ENCODE measurements around the gene RPP14. TPM values are rescaled to one million over a fixed set of nuclear protein-coding genes. Genes with fewer than 3 reads are reported as not detected.
"Not testable (repeated sequence)": the region's sequence is repeated elsewhere in the genome, so short reads cannot be mapped to it uniquely, and the experiment has no call there.

Gene RPP14
- total RNA-seq, 2 experiments from 2014 or later: 16.4 to 16.9 TPM

GRCh38 chr3:58332575-58333188 lies 26.6 kb downstream of the RPP14 start, which contains the start of gene PXK:
TSS of gene PXK (plus strand) at chr3:58332892. CDS start at chr3:58332989, 97 bp downstream.
- peak; percentile 84 for ATAC-seq
- intact Hi-C loops (cut with DNase I, micrococcal nuclease): loop anchor here (1.0 to 5.0 kb wide), 6 partner anchors 8 to 160 kb away; partner anchors contain the start of genes KCTD6 (in 2 of the 2), ABHD6 (in 1 of the 2), HTD2 (in 1 of the 2) and PDHB (in 1 of the 2)
- H3K4me3 Mint-ChIP-seq: peak within 1 kb of the TSS; percentile 100
- H3K36me3 Mint-ChIP-seq (ENCODE audit: low read depth): peaks cover 10% of the 10 kb centered on the region
- DNase-seq: peak; percentile 89
- H3K4me1 Mint-ChIP-seq: peaks cover 30% of the 10 kb centered on the region
- CTCF ChIA-PET: interaction anchor here (1.3 to 9.4 kb wide), 3 partner anchors 9 to 25 kb away, joined by 5 to 58 read pairs (median 36); partner anchors contain the start of genes HTD2 and RPP14
- H3K27me3 Mint-ChIP-seq: no peaks in the 10 kb centered on the region
- H3K27ac Mint-ChIP-seq: peak within 1 kb of the TSS; percentile 96
- POLR2A ChIA-PET: no interaction called here
- H3K9me3 Mint-ChIP-seq (ENCODE audit: low read depth): no peaks in the 10 kb centered on the region

DNA sequence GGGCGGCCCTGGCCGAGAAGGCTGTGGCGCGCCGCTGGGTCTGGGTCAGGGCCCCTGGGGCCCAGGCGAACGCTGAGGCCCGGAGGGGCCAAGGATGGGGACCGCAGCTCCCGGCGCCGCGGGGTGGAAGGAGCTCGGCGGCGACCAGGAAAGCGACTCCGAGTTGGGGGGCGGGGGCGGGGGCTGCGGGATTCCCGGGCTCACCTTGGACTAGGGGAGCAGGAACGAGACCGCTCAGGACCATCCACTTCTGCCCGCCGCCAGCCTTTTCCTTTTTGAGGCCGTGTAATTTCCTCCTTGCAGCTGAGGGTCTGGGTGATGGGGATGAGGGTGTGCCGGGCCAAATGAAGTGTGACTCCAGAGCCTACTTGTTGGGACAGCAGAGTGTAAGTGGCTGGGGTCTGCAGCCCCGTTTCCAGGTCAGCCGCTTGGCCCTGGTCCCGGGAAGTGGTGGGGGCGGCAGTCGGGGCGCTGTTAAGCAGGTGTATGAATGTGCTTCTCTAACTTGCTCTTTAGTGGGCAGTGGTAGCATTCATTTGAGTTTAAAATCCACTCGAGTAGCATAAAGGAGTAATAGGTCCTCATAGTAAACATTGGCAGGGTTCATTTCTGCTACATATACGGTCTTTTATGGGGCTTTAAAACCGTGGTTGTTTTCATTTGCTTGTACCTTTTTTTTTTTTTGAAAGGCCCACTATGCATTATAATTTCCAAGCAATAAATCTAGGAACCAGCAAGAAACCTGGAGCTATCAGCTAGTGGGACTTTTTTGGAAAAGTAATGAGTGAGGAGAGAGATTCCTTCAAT lies 27.4 kb downstream of the RPP14 start:
- no peaks in the 10 kb centered on the region for H3K9me3 Mint-ChIP-seq (ENCODE audit: low read depth)
- ATAC-seq: peak; percentile 23
- POLR2A ChIA-PET: interaction anchor here (1.1 kb wide), 1 partner anchor 27 kb away, joined by 4 read pairs; the partner anchor contains the start of genes HTD2 and RPP14
- peaks cover 10% of the 10 kb centered on the region for H3K36me3 Mint-ChIP-seq (ENCODE audit: low read depth)
- intact Hi-C loops (cut with DNase I, micrococcal nuclease): loop anchor here (2.0 to 5.0 kb wide), 4 partner anchors 21 to 159 kb away; partner anchors contain the start of genes HTD2 (in 1 of the 2), KCTD6 (in 1 of the 2) and RPP14 (in 1 of the 2)
- peaks cover 30% of the 10 kb centered on the region for H3K4me1 Mint-ChIP-seq
- peak; percentile 60 for DNase-seq
- CTCF ChIA-PET: interaction anchor here (0.7 to 9.4 kb wide), 9 partner anchors 9 to 160 kb away, joined by 3 to 58 read pairs (median 4); partner anchors contain the start of genes HTD2, KCTD6 and RPP14
- H3K27ac Mint-ChIP-seq: peak overlapping the region; percentile 96
- peak overlapping the region; percentile 100 for H3K4me3 Mint-ChIP-seq
- H3K27me3 Mint-ChIP-seq: no peaks in the 10 kb centered on the region

- Mint-ChIP-seq H3K27me3 (no peaks in the 10 kb centered on the region), H3K4me1 (peaks cover 30% of the 10 kb centered on the region), H3K27ac (peak overlapping the region; percentile 96), H3K9me3 (ENCODE audit: low read depth) (no peaks in the 10 kb centered on the region), H3K36me3 (ENCODE audit: low read depth) (peaks cover 13% of the 10 kb centered on the region), H3K4me3 (peak overlapping the region; percentile 100)
- DNase-seq: no peak
- intact Hi-C loops (cut with DNase I, micrococcal nuclease): loop anchor here (2.0 to 5.0 kb wide), 4 partner anchors 21 to 158 kb away; partner anchors contain the start of genes HTD2 (in 1 of the 2), KCTD6 (in 1 of the 2) and RPP14 (in 1 of the 2)
- ChIA-PET POLR2A (interaction anchor here (1.1 kb wide), 1 partner anchor 28 kb away, joined by 4 read pairs; the partner anchor contains the start of genes HTD2 and RPP14), CTCF (interaction anchor here (0.7 to 9.4 kb wide), 9 partner anchors 9 to 160 kb away, joined by 3 to 58 read pairs (median 4); partner anchors contain the start of genes HTD2, KCTD6 and RPP14)
- ATAC-seq: no peak
Measured at GRCh38 chr3:58334013-58334321, 27.9 kb downstream of the RPP14 start.

DNA sequence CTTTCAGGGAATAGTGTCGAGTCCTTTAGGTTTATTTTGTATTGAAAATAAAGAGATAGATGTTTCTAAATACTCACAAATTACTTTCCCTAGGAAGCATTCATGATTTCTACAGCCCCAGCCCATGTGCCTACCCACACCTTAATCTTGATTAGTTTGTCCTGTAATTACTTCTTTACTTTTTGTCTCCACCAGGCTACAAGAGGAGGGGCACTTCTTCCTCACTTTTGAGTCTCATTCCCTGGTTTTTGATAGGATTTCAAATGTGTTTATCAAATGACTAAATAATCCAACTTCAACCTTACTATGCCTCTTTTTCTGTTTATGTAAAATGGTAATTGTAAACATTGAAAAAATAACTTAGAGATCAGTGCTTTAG lies 28.4 kb downstream of the RPP14 start:
- H3K27ac Mint-ChIP-seq: peak overlapping the region; percentile 96
- intact Hi-C loops (cut with DNase I, micrococcal nuclease): loop anchor here (2.0 to 5.0 kb wide), 4 partner anchors 20 to 158 kb away; partner anchors contain the start of genes HTD2 (in 1 of the 2), KCTD6 (in 1 of the 2) and RPP14 (in 1 of the 2)

DNA sequence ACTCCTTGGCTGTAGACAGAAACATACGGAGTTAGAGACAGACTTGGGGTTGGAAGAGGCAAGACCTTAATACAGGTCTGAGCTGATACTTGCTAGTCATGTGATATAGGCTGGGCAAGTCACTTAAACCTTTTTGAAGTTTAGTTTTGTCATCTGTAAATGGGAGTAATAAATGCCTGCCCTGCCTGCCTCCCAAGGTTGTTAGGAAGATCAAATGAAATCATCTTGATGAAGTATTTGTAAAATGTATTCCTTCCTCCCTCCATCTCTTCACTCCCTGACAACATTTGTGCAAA lies 29.6 kb downstream of the RPP14 start:
- intact Hi-C loops (cut with DNase I, micrococcal nuclease): loop anchor here (1.0 to 2.0 kb wide), 6 partner anchors 10 to 121 kb away; partner anchors contain the start of genes HTD2 (in 1 of the 2) and RPP14 (in 1 of the 2)
- POLR2A ChIA-PET: interaction anchor here (0.8 to 1.5 kb wide), 4 partner anchors 8 to 12 kb away, joined by 3 to 4 read pairs (median 3); no protein-coding TSS in a partner anchor
- no peaks in the 10 kb centered on the region for H3K27me3 Mint-ChIP-seq

More for the DNA sequence above, 28.4 kb downstream of the RPP14 start:
- peaks cover 16% of the 10 kb centered on the region for H3K36me3 Mint-ChIP-seq (ENCODE audit: low read depth)
- ATAC-seq (no peak), DNase-seq (no peak)
- CTCF ChIA-PET: interaction anchor here (0.7 to 9.4 kb wide), 6 partner anchors 11 to 157 kb away, joined by 3 to 58 read pairs (median 7); partner anchors contain the start of genes HTD2, KCTD6 and RPP14
- no peaks in the 10 kb centered on the region for H3K27me3 Mint-ChIP-seq
- POLR2A ChIA-PET: interaction anchor here (0.8 to 1.5 kb wide), 4 partner anchors 9 to 29 kb away, joined by 3 to 4 read pairs (median 4); partner anchors contain the start of genes HTD2 and RPP14
- H3K9me3 Mint-ChIP-seq (ENCODE audit: low read depth): no peaks in the 10 kb centered on the region
- H3K4me3 Mint-ChIP-seq: peak overlapping the region; percentile 100
- H3K4me1 Mint-ChIP-seq: peaks cover 30% of the 10 kb centered on the region

GRCh38 chr3:58336135-58336882 lies 30.3 kb downstream of the RPP14 start:
- Mint-ChIP-seq H3K27ac (peak overlapping the region; percentile 69), H3K27me3 (no peaks in the 10 kb centered on the region), H3K4me3 (no peak overlapping the region), H3K4me1 (peaks cover 30% of the 10 kb centered on the region), H3K9me3 (ENCODE audit: low read depth) (no peaks in the 10 kb centered on the region), H3K36me3 (ENCODE audit: low read depth) (peaks cover 22% of the 10 kb centered on the region)
- DNase-seq: no peak
- intact Hi-C loops (cut with DNase I, micrococcal nuclease): no loop called here
- no peak for ATAC-seq
- CTCF ChIA-PET: interaction anchor here (0.9 to 9.4 kb wide), 7 partner anchors 12 to 159 kb away, joined by 4 to 58 read pairs (median 6); partner anchors contain the start of genes HTD2 and RPP14
- POLR2A ChIA-PET: interaction anchor here (0.7 to 1.5 kb wide), 2 partner anchors 9 to 11 kb away, joined by 4 read pairs; no protein-coding TSS in a partner anchor

More for the DNA sequence above, 29.6 kb downstream of the RPP14 start:
- peaks cover 17% of the 10 kb centered on the region for H3K36me3 Mint-ChIP-seq (ENCODE audit: low read depth)
- no peak for ATAC-seq
- H3K4me1 Mint-ChIP-seq: peaks cover 30% of the 10 kb centered on the region
- H3K27ac Mint-ChIP-seq: peak overlapping the region; percentile 96
- CTCF ChIA-PET: interaction anchor here (0.6 to 9.4 kb wide), 6 partner anchors 9 to 82 kb away, joined by 3 to 58 read pairs (median 6); partner anchors contain the start of genes HTD2 and RPP14
- peak overlapping the region; percentile 100 for H3K4me3 Mint-ChIP-seq
- H3K9me3 Mint-ChIP-seq (ENCODE audit: low read depth): no peaks in the 10 kb centered on the region
- DNase-seq: no peak

- DNase-seq (no peak), ATAC-seq (no peak)
- Mint-ChIP-seq H3K27me3 (no peaks in the 10 kb centered on the region), H3K4me3 (no peak overlapping the region), H3K4me1 (peaks cover 26% of the 10 kb centered on the region), H3K36me3 (ENCODE audit: low read depth) (peaks cover 22% of the 10 kb centered on the region), H3K27ac (no peak overlapping the region), H3K9me3 (ENCODE audit: low read depth) (no peaks in the 10 kb centered on the region)
- ChIA-PET POLR2A (interaction anchor here (0.6 kb wide), 1 partner anchor 140 kb away, joined by 3 read pairs; no protein-coding TSS in a partner anchor), CTCF (interaction anchor here (0.7 to 9.4 kb wide), 7 partner anchors 11 to 160 kb away, joined by 4 to 58 read pairs (median 6); partner anchors contain the start of genes HTD2 and RPP14)
- intact Hi-C loops (cut with DNase I, micrococcal nuclease): no loop called here
Measured at GRCh38 chr3:58337190-58337589, 31.1 kb downstream of the RPP14 start.

DNA sequence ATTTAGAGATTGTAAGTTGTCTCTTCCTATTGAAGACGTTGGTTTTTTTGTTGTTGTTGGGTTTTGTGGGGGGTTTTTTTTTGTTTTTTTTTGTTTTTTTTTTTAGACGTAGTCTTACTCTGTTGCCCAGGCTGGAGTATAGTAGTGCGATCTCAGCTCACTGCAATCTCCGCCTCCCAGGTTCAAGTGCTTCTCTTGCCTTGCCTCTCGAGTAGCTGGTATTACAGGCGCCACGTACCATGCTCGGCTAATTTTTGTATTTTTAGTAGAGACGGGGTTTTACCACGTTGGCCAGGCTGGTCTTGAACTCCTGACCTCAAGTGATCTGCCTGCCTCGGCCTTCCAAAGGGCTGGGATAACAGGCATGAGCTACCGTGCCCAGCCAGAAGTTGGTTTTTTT lies 33.1 kb downstream of the RPP14 start:
- intact Hi-C loops (cut with DNase I, micrococcal nuclease); POLR2A ChIA-PET; ATAC-seq; H3K27ac Mint-ChIP-seq; H3K4me3 Mint-ChIP-seq; DNase-seq; H3K27me3 Mint-ChIP-seq; H3K9me3 Mint-ChIP-seq (ENCODE audit: low read depth): not testable (repeated sequence)
- CTCF ChIA-PET: interaction anchor here (0.8 kb wide), 1 partner anchor 19 kb away, joined by 4 read pairs; no protein-coding TSS in a partner anchor
- H3K4me1 Mint-ChIP-seq: peaks cover 20% of the 10 kb centered on the region
- H3K36me3 Mint-ChIP-seq (ENCODE audit: low read depth): peaks cover 26% of the 10 kb centered on the region

GRCh38 chr3:58340594-58341244 lies 34.7 kb downstream of the RPP14 start:
- no peak for ATAC-seq
- no peak for DNase-seq
- peak overlapping the region; percentile 6 for H3K27ac Mint-ChIP-seq
- CTCF ChIA-PET: interaction anchor here (1.4 kb wide), 1 partner anchor 16 kb away, joined by 4 read pairs; no protein-coding TSS in a partner anchor
- H3K9me3 Mint-ChIP-seq (ENCODE audit: low read depth): no peaks in the 10 kb centered on the region
- no peaks in the 10 kb centered on the region for H3K27me3 Mint-ChIP-seq
- POLR2A ChIA-PET: interaction anchor here (0.7 kb wide), 1 partner anchor 128 kb away, joined by 3 read pairs; no protein-coding TSS in a partner anchor
- H3K36me3 Mint-ChIP-seq (ENCODE audit: low read depth): peaks cover 21% of the 10 kb centered on the region
- peaks cover 12% of the 10 kb centered on the region for H3K4me1 Mint-ChIP-seq
- no peak overlapping the region for H3K4me3 Mint-ChIP-seq
- intact Hi-C loops (cut with DNase I, micrococcal nuclease): no loop called here

DNA sequence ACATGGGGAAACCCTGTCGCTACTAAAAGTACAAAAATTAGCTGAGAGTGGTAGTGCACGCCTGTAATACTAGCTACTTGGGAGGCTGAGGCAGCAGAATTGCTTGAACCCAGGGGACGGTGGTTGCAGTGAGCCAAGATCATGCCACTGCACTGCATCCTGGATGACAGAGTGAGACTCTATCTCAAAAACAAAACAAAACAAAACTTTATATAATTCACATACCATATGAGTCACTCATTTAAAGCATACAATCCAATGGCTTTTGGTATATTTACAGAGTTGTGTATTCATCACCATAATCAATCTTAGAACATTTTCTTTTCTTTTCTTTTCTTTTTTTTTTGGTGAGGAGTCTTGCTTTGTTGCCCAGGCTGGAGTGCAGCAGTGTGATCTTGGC lies 35.3 kb downstream of the RPP14 start:
- H3K36me3 Mint-ChIP-seq (ENCODE audit: low read depth): peaks cover 18% of the 10 kb centered on the region
- H3K27ac Mint-ChIP-seq: no peak overlapping the region
- H3K4me3 Mint-ChIP-seq: no peak overlapping the region
- peaks cover 12% of the 10 kb centered on the region for H3K4me1 Mint-ChIP-seq
- DNase-seq (no peak), ATAC-seq (no peak)
- intact Hi-C loops (cut with DNase I, micrococcal nuclease): no loop called here
- no peaks in the 10 kb centered on the region for H3K27me3 Mint-ChIP-seq
- POLR2A ChIA-PET: no interaction called here
- CTCF ChIA-PET: interaction anchor here (1.4 kb wide), 1 partner anchor 17 kb away, joined by 4 read pairs; no protein-coding TSS in a partner anchor
- no peaks in the 10 kb centered on the region for H3K9me3 Mint-ChIP-seq (ENCODE audit: low read depth)
